Dermis microvascular lymphatic vessel endothelial cell (primary cell): ENCODE data around the gene CERKL. TPM values are rescaled to one million over a fixed set of nuclear protein-coding genes. Genes with fewer than 3 reads are reported as not detected.

ENCODE experiments used
- DNase-seq, 2 donors: peaks; one replicate each; pipeline versions ENCODE4 v3.0.0 to v3.0.0-alpha.2; 2010; ENCODE audit warnings: low read depth in 2 of 2
- total RNA-seq: library from RNA; depleted of rRNA; stranded (reverse); fragments of >200 nt; gene quantifications from 2 replicates; pipeline ENCODE4 v1.2.1, GENCODE V29; 2014

The CERKL gene
- total RNA-seq, 1 donor from 2014 or later: not detected

DNA sequence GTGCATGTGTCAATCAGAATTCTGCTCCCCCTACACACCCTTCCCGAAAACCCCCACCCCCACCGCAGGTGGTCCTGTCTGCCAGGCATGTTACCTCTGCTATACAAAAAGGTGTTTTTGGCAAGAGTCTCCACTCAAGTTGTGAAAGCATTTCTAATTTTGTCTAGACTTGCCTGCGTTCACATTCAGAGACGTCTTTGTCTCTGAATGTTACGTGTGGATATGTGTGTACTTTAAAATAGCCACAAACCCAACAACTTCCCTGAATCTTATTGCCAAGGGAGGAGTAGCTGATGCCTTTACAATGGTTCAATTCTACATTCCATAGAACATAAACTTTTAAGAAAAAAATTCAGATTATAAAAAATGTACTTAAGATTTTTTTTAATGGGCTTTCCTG lies 133.1 kb downstream of the CERKL start:
- DNase-seq: no peak

DNA sequence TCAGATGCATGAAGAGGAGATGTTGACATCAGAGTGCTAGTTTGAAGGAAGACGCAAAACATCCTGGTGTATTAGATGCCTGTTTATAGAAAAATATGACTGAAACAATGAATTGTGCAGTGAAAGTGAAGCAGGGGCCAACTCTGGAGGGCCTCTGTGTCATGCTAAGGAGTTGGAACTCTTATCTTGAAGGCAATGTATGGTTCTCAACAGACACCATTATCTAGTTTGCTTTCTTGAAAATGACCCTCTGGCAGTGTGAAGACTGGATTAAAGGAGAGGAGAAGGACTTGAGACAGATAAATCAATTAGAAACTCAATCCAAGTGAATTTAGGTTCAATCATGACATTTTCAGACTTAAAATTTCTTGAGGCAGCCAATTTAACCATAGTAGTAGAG lies 136.7 kb downstream of the CERKL start:
- DNase-seq: no peak

DNA sequence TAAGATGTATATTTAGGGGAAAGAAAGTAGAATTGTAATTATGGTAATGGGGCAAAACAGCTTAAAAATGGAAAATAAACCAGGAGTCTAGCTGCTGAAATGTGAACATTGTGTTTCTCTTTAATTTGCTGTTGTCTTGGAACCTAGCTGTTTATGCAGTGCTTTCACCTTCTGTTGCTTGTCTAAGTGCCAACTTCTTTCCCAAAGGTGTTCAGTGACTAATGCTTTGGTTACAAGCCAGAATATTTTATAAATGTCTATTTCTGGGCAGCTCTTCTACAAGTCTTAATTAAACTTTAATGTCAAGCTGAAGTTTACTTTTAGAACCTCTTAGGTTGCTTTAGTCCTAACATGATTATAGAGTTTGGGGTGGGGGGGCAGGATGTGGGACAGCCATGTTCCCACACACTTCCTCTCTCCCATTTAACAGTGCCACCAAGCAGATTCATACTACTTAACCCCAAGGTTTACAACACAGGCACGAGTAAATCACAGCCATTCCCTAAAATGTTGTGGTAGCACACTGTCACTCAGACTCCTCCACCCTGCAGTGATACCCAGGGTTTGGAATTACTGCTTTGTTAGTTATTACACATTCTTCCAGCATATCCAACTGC lies 139.1 kb downstream of the CERKL start:
- no peak for DNase-seq

DNA sequence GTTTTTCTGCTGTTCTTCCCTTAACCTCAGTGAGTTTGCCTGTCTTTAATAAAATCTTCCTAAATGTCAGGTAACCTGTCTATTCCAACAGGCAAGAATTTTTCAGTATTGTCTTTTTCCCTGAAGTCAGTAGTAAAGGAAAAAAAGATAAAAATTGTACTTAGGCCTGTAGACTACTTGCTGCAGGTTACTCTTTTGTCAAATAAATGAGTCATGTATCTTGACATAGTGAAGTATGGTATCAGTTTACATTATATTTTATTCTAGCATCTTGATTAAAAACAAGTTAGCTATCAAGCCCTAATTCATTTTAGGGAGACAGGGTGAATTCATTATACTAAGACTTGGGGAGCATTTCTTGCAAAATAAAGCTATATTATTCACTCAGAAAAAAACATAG lies 139.9 kb downstream of the CERKL start:
- DNase-seq: no peak

DNA sequence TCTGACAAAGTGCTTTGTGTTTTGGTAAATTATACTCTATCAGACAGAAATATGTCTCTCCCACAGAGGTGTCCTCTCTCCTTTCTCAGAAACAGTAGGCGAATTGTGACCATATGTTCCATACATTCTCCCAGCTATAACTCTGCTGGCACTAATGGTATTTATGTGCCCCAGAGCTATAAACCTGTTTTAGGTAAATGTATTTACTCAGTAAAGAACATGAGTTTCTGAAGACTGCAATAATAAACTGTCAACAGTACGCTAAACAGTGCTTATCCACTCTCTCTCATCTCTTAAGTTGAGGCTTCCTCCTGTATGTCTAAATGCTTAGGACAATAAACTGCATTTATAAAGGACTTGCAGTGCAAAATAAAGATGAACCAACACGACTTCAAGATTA lies 141.2 kb downstream of the CERKL start:
- no peak for DNase-seq

DNA sequence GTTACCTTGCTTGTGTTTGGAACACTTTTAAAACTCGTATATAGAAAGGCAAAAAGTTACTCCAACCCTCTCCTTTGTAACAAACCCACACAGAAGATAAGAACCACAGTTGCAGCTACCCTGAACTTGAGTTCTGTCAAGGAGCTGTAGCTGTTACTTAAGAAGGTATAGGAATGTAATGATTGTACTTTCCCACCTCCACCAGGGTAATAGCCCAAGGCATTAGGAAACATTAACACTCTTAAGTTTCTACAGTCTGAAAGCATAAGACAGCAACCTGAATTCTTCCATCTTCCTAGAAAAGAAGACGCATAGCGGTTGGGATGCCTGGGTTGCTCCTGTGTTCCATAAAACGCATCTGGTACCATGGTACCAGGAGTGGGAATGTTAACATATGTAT lies 156.7 kb downstream of the CERKL start:
- no peak for DNase-seq

DNA sequence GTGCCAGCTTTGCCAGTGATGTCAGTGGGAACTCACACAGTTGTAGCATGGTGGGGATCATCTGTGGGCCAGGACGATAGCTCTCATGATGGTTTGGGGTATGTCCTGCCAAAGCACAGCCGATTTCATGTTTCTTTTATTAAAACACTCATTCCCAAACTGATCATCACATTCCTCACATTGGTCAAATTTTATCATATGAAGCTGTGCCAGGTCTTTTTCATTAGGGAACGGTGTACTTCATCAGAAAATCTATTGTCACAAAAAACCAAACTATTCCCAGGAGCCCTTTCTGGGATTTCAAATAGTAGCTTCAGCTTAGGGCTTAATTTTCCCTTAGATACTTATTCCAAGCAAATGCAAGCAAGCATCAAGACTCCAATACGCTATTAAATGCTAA lies 157.7 kb downstream of the CERKL start:
- no peak for DNase-seq

Other genes with a start within 250 kb of the CERKL start
- gene ITGA4, start 199.7 kb downstream of the CERKL start, total RNA-seq: 0.25 and 0.90 TPM in 2 replicates
- gene NEUROD1, start 23.4 kb upstream of the CERKL start, total RNA-seq: not detected in 2 replicates
- 119 and 141 TPM in 2 replicates for gene ITPRID2, start 234.6 kb upstream of the CERKL start, total RNA-seq